DLD1 (cell line): ENCODE data around the gene HFE.
"Not testable (repeated sequence)": the region's sequence is repeated elsewhere in the genome, so short reads cannot be mapped to it uniquely, and the experiment has no call there.

ENCODE experiments used
- in situ Hi-C: cut with HindIII; loops from 2 replicates; pipeline ENCODE4 v1.10.0; 2017; ENCODE audit warnings: low sequenced_read_pairs

The HFE gene

GRCh38 chr6:26087284-26088115 is at the start of gene HFE:
Gene HFE (plus strand): TSS chr6:26087429. CDS start chr6:26087441, 12 bp downstream.
- in situ Hi-C loops, result no loop called here

- in situ Hi-C loops, result no loop called here
These were observed 45.3 kb upstream of the HFE start for GRCh38 chr6:26041946-26042345.

- in situ Hi-C loops, result no loop called here
These were observed 43.7 kb upstream of the HFE start for GRCh38 chr6:26043384-26044139.

DNA sequence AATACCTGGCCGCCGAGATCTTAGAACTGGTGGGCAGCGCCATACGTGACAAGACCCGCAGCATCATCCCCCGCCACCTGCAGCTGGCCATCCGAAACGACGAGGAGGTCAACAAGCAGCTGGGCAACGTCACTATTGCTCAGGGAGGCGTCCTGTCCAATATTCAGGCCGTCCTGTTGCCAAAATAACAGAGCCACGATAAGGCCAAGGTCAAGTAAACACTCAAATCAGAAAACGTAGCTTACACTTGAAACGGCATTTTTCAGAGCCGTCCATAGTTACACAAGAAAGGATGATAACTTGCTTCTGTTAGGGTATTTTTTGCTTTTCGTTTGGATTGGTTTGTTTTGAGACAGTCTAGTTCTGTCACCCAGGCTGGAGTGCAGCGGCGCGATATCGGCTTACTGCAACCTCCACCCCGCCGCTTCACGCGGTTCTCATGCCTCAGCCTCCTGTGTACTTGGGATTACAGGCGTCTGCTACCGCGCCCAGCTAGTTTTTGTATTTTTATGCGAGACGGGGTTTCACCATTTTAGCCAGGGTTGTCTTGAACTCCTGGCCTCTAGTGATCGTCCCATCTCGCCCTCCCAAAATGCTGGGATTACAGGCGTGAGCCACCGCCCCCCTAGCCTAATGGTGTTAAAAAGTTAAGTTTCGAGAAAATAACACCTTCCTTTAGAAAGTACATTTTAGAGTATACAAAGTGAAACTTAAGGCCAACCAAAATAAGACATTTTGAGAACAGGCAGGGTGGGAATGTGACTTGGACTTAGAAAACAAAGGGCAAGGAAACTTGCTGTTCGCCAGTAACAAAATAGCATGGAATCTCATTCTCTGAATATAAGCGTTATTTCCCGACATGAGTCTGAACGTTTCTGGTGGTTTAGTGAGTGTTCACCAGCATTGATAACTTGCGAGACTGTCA is 42.8 kb upstream of the HFE start:
- in situ Hi-C loops, result no loop called here

DNA sequence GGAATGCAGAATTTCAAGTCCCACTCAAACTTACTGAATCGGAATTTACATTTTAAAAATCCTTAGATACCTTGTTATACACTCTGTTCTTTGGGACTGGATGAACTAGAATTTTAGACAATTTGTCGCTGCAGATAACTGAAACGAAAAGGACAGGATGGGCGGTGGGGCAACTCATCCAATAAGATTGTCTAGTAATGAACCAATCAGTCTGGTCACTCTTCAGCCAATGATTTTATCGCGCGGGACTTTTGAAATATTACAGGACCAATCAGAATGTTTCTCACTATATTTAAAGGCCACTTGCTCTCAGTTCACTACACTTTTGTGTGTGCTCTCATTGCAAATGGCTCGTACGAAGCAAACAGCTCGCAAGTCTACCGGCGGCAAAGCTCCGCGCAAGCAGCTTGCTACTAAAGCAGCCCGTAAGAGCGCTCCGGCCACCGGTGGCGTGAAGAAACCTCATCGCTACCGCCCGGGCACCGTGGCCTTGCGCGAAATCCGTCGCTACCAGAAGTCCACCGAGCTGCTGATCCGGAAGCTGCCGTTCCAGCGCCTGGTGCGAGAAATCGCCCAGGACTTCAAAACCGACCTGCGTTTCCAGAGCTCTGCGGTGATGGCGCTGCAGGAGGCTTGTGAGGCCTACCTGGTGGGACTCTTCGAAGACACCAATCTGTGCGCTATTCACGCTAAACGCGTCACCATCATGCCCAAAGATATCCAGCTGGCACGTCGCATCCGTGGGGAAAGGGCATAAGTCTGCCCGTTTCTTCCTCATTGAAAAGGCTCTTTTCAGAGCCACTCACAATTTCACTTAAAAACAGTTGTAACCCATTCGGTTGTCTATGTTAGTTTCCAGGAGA is 41.9 kb upstream of the HFE start:
- in situ Hi-C loops, result no loop called here

GRCh38 chr6:26045928-26046368 is 41.3 kb upstream of the HFE start:
- in situ Hi-C loops, result no loop called here

DNA sequence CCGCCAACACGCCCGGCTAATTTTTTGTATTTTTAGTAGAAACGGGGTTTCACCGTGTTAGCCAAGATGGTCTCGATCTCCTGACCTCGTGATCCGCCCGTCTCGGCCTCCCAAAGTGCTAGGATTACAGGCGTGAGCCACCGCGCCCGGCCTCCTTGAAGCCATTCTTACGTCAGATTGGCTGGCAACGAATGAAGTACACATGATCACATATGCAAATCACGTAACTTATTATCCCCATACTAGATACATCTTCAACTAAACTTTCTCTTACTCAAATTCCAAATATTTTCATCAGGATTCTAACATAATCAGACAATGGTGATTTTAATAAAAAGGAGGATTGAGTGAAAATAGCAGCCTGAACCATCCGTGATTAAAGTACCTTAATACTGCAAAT is 39.9 kb upstream of the HFE start:
- in situ Hi-C loops, result not testable (repeated sequence)

GRCh38 chr6:26048590-26048989 is 38.6 kb upstream of the HFE start:
- in situ Hi-C loops, result no loop called here

DNA sequence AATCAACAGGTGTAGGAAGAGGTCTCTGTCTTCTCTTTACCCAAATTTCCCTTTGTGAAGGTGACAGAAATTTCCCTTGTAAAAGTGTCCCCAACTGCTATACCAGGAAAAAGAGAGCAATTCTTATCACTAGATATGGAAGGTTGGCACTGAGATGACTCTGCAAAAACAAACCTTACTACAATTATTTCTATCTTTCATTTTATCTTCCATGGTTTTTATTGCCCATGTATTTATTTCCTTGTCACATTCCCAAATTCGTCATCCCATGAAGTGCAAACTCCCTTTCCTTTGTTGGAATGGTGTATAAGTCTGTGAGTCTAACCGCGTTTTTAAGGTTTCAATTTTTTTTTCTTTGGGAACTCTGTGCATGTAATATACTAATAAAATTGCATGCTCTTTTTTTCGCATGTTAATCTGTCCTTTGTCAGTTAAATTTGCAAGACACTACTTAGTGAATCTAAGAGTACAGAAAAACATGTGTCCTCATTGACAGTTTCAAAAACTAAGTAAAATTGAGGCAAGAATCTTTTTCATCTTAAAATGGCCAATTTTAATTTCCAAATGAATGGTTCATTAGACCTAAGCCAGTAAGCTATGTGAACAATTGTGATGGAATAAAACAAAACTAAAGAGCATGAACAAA is 35.4 kb upstream of the HFE start:
- in situ Hi-C loops, result no loop called here

DNA sequence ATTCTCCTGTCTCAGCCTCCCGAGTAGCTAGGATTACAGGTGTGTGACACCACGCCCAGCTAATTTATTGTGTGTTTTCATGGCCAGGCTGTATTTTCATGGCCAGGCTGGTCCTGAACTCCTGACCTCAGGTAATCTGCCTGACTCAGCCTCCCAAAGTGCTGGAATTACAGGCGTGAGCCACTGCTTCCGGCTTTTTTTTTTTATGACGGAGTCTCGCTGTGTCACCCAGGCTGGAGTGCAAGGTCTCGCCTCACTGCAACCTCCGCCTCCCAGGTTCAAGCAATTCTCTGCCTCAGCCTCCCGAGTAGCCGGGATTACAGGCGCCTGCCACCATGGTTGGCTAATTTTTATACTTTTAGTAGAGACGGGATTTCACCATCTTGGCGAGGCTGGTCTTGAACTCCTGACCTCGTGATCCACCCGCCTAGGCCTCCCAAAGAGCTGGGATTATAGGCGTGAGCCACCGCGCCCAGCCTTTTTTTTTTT is 34.4 kb upstream of the HFE start:
- in situ Hi-C loops, result not testable (repeated sequence)

- in situ Hi-C loops, result no loop called here
These were observed 33.0 kb upstream of the HFE start for GRCh38 chr6:26053992-26054780.

GRCh38 chr6:26054781-26055718 is 32.2 kb upstream of the HFE start:
- in situ Hi-C loops, result no loop called here

DNA sequence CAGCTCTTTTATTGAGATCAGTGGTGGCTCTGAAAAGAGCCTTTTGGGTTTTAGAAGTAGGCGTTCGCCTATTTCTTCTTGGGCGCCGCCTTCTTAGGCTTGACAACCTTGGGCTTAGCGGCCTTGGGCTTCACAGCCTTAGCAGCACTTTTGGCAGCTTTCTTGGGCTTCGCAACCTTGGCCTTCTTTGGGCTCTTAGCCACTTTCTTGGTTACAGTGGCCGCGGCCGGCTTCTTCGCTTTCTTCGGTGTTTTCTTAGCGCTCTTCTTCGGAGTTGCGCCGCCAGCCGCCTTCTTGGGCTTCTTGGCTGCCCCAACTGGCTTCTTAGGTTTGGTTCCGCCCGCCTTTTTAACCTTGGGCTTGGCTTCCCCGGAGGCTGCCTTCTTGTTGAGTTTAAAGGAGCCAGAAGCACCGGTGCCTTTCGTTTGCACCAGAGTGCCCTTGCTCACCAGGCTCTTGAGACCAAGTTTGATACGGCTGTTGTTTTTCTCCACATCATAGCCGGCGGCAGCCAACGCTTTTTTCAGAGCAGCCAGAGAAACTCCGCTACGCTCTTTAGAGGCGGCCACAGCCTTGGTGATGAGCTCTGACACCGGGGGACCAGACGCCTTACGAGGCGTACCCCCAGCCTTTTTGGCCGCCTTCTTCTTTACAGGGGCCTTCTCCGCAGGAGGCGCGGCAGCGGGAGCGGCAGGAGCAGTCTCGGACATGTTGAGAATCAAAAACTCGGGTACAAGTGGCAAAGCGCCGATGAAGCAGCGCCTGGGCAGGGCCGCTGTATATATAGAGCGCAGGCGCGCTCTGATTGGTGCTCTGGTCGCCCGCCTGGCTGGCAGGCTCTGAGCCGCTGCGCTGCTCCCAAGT is 31.3 kb upstream of the HFE start:
- in situ Hi-C loops, result no loop called here

- in situ Hi-C loops, result no loop called here
These were observed 30.5 kb upstream of the HFE start for GRCh38 chr6:26056583-26057350.

DNA sequence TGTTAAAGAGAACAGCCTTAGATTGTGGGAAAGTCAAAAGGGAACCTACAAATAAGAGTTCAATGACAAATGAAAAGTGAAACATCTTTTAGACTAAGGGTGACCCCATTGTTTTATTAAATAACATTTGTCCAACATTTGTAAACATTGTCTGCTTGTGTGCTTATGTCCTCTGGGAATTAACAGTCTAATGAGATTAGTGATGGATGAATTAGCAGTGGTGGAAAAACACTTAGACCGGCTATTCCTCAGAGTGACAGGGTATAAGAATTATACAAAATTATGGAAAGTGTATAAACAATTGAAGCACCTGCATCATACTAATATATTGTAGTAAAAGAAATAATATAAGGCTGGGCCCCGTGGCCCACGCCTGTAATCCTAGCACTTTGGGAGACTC is 29.3 kb upstream of the HFE start:
- in situ Hi-C loops, result no loop called here

DNA sequence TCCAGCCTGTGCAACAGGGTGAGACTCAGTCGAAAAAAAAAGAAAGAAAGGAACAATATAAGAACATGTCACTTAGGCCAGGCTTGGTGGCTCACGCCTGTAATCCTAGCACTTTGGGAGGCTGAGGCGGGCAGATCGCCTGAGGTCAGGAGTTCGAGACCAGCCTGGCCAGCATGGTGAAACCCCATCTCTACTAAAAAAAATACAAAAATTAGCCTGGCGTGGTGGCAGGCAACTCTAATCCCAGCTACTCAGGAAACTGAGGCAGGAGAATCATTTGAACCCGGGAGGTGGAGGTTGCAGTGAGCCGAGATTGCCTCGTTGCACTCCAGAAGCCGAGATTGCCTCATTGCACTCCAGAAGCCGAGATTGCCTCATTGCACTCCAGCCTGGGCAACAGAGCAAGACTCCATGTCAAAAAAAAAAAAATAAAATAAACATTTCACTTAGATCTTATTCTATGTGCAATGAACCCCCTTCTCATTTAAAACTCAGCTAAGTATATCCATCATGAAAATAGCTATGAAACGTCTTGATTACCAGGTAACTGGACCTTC is 28.7 kb upstream of the HFE start:
- in situ Hi-C loops, result not testable (repeated sequence)
